ENCODE results near the gene EPHB1.

- no peak for TF ChIP-seq MAX (IDR thresholded peaks at IDR 0.05)
- TF ChIP-seq CTCF (IDR thresholded peaks at IDR 0.05; ENCODE audit: low read depth, low read length, missing input control) = no peak
- TF ChIP-seq RAD21 (IDR thresholded peaks at IDR 0.05) = no peak
- TF ChIP-seq REST (IDR thresholded peaks at IDR 0.05) = no peak
- TF ChIP-seq EGR1 (IDR thresholded peaks at IDR 0.05; ENCODE audit: low read depth in 2 of 2) = no peak
- no peak for TF ChIP-seq TAF1 (conservative IDR thresholded peaks at IDR 0.05)
- TF ChIP-seq GABPA (IDR thresholded peaks at IDR 0.05 in 1 of 2, conservative IDR thresholded peaks at IDR 0.05 in 1 of 2) = no peak
- no peak for TF ChIP-seq YY1 (IDR thresholded peaks at IDR 0.05)
- no peak for TF ChIP-seq JUND (IDR thresholded peaks at IDR 0.05)
- no peak for TF ChIP-seq FOXA1 (IDR thresholded peaks at IDR 0.05)
- no peak for TF ChIP-seq SP1 (IDR thresholded peaks at IDR 0.05)
- TF ChIP-seq ATF3 (IDR thresholded peaks at IDR 0.05) = no peak
- TF ChIP-seq ZBTB33 (IDR thresholded peaks at IDR 0.05) = no peak
- no peak for TF ChIP-seq RXRA (IDR thresholded peaks at IDR 0.05)
These were observed 467.4 kb downstream of the EPHB1 start for GRCh38 chr3:135262441-135262840.
